OCI-LY7 (cell line): ENCODE data around the gene DPF3. TPM values are rescaled to one million over a fixed set of nuclear protein-coding genes. Genes with fewer than 3 reads are reported as not detected.

Experiments
- BruUV-seq: library from RNA; stranded (reverse); fragments of 400-500 nt; replicated peaks from 2 replicates; lab custom pipeline; 2021; lab: Mats Ljungman, UMichigan
- CTCF ChIA-PET: fragments of 300-600 bp; sonication (Branson Sonifier 250); formaldehyde crosslinking; loops from one replicate; lab custom pipeline; 2022; ENCODE audit warnings: antibody characterized with exemption; ENCODE audit not compliant: unreplicated experiment; lab: Charles Lee
- POLR2A ChIA-PET: fragments of 300-600 bp; sonication (Branson Sonifier 250); formaldehyde crosslinking; loops from one replicate; lab custom pipeline; 2022; ENCODE audit warnings: antibody characterized with exemption; lab: Charles Lee
- DNase-seq: peaks from one replicate; pipeline ENCODE4 v3.0.0-alpha.2; 2015; ENCODE audit warnings: low spot score
- H2AFZ ChIP-seq: fragments of 200-600 bp; sonication (generic), shearing (Covaris generic); 2 replicates; pipeline ENCODE4 v1.6.1; 2014; ENCODE audit warnings: mild to moderate bottlenecking, antibody characterized with exemption, low read length, moderate library complexity
- H3K27ac ChIP-seq: fragments of 200-600 bp; sonication (generic); 2 replicates; pipeline ENCODE4 v1.5.1; 2014; ENCODE audit warnings: mixed run types, low read depth, mild to moderate bottlenecking, moderate library complexity, low read length, inconsistent platforms; ENCODE audit not compliant: poor library complexity, severe bottlenecking
- H3K36me3 ChIP-seq: fragments of 200-600 bp; sonication (generic); 2 replicates; pipeline ENCODE4 v1.6.1; 2014; ENCODE audit warnings: mild to moderate bottlenecking, antibody characterized with exemption, low read length, moderate library complexity, mixed read lengths; ENCODE audit not compliant: insufficient read depth
- H3K4me1 ChIP-seq: fragments of 200-600 bp; sonication (generic); 2 replicates; pipeline ENCODE4 v1.5.1; 2014; ENCODE audit warnings: mild to moderate bottlenecking, low read length; ENCODE audit not compliant: insufficient read depth, poor library complexity, severe bottlenecking
- H3K4me2 ChIP-seq: fragments of 200-600 bp; sonication (generic); 2 replicates; pipeline ENCODE4 v1.6.1; 2014; ENCODE audit warnings: mild to moderate bottlenecking, low read length
- H3K4me3 ChIP-seq: fragments of 200-600 bp; sonication (generic); 2 replicates; pipeline ENCODE4 v1.5.1; 2014; ENCODE audit warnings: mild to moderate bottlenecking, low read depth, low read length; ENCODE audit not compliant: poor library complexity, severe bottlenecking
- H3K79me2 ChIP-seq: fragments of 200-600 bp; sonication (generic); 2 replicates; pipeline ENCODE4 v1.6.1; 2016; ENCODE audit warnings: low read depth, mild to moderate bottlenecking, low read length, moderate library complexity, mixed read lengths; ENCODE audit not compliant: insufficient read depth
- H3K9me2 ChIP-seq: fragments of 200-600 bp; sonication (generic); 2 replicates; pipeline ENCODE4 v1.6.1; 2016; ENCODE audit warnings: mild to moderate bottlenecking, low read length, mixed read lengths; ENCODE audit not compliant: insufficient read depth
- H3K9me3 ChIP-seq: fragments of 200-600 bp; sonication (generic); 2 replicates; pipeline ENCODE4 v1.6.1; 2014; ENCODE audit warnings: mild to moderate bottlenecking, mixed run types, low read length, mixed read lengths
- H4K20me1 ChIP-seq: fragments of 200-600 bp; sonication (generic); 2 replicates; pipeline ENCODE4 v1.6.1; 2014; ENCODE audit warnings: mild to moderate bottlenecking, antibody characterized with exemption, low read length, moderate library complexity, mixed read lengths; ENCODE audit not compliant: insufficient read depth
- EZH2phosphoT487 ChIP-seq: fragments of 200-600 bp; sonication (generic); IDR thresholded peaks from 2 replicates; pipeline ENCODE4 v1.6.1; 2018; ENCODE audit warnings: low read depth, borderline replicate concordance, mild to moderate bottlenecking, mixed run types, antibody characterized with exemption, low read length, moderate library complexity, mixed read lengths
- intact Hi-C: fragments of 100-400 bp; cut with micrococcal nuclease; formaldehyde crosslinking; loops from one replicate; pipeline ENCODE4 v1.10.0; 2022; ENCODE audit not compliant: unreplicated experiment
- total RNA-seq, 2 experiments: library from RNA; depleted of rRNA in 1 of 2; stranded (reverse); fragments of >200 nt in 1 of 2; shearing (Covaris generic) in 1 of 2; gene quantifications; 2 replicates each; pipeline ENCODE4 v1.2.3, GENCODE V29; 2014 to 2022
- TF ChIP-seq, protein P1 (sequence below): fragments of 200-600 bp; sonication (generic); conservative IDR thresholded peaks from 2 replicates; pipeline ENCODE4 v1.5.1; 2014; ENCODE audit warnings: mild to moderate bottlenecking, antibody characterized with exemption, low read length, moderate library complexity, mixed read lengths

The DPF3 gene
- total RNA-seq, 2 experiments from 2014 or later: 0.42 TPM; not detected in 1

DNA sequence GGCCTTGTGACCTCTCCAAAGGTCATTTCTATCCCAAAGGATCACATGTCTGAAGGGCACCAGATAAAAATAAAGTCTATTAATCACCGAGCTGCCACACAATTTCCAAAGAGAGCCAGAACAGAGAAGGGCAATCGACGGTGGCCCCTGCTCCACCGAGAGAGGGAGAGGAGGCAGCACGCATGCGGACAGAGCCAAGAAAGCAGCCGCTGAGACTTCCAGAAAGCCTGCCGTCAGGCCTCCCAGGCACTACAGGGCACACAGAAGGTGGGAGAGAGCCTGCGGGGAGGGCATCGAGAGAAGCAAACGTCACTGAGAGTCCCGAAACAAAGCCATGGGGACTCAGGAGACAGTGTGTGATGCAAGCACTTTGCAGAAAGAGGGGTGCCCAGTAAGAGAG, 182.0 kb downstream of the DPF3 start:
- Histone ChIP-seq H3K9me2 (no peaks in the 10 kb centered on the region), H3K4me2 (no peak overlapping the region), H3K4me3 (no peak overlapping the region), H3K27ac (no peak overlapping the region), H3K4me1 (no peaks in the 10 kb centered on the region), H4K20me1 (no peaks in the 10 kb centered on the region), H3K36me3 (no peaks in the 10 kb centered on the region), H2AFZ (no peak overlapping the region), H3K9me3 (no peaks in the 10 kb centered on the region), H3K79me2 (no peaks in the 10 kb centered on the region)
- TF ChIP-seq, protein P1, sequence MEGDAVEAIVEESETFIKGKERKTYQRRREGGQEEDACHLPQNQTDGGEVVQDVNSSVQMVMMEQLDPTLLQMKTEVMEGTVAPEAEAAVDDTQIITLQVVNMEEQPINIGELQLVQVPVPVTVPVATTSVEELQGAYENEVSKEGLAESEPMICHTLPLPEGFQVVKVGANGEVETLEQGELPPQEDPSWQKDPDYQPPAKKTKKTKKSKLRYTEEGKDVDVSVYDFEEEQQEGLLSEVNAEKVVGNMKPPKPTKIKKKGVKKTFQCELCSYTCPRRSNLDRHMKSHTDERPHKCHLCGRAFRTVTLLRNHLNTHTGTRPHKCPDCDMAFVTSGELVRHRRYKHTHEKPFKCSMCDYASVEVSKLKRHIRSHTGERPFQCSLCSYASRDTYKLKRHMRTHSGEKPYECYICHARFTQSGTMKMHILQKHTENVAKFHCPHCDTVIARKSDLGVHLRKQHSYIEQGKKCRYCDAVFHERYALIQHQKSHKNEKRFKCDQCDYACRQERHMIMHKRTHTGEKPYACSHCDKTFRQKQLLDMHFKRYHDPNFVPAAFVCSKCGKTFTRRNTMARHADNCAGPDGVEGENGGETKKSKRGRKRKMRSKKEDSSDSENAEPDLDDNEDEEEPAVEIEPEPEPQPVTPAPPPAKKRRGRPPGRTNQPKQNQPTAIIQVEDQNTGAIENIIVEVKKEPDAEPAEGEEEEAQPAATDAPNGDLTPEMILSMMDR: no peak
- no peak for TF ChIP-seq EZH2phosphoT487
- POLR2A ChIA-PET: interaction anchor here (0.5 kb wide), 1 partner anchor 970 kb away, joined by 6 read pairs; no protein-coding TSS in a partner anchor
- no peak for DNase-seq
- intact Hi-C loops: no loop called here
- BruUV-seq: no TSS peak
- CTCF ChIA-PET: no interaction called here

DNA sequence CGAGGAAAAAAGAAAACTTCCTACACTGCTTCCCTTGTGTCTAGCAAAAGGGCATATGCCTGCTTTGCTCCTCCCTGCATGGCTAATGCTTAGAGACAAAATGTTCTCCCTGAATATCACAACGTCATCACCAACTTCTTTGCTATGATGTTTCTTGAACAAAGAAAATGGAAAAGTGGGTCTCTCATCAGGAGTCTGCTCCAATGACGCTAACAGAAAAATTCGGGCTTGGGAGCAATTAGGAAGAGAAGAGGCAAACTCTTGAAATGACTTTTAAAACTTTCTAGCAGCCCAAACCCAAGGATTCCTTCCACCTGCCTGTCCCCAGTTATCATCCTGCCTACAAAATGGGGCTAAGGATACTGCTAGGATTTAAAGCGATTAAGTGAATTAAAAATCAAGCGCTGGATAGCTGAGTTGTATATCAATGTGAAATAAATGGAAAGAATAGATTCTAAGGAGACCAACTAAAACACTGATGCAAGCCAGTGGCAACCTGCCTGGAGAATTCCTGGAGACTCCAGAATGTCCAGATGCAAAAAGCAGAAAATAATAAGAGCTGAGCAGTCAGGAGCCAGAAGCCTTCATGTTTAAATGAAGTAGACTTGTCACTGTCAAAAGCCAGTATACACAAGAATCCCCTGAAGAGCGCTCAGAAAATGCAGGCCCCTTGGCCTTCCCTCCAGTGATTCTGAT, 183.8 kb downstream of the DPF3 start:
- POLR2A ChIA-PET: interaction anchor here (0.6 kb wide), 1 partner anchor 310 kb away, joined by 3 read pairs; no protein-coding TSS in a partner anchor
- no peaks in the 10 kb centered on the region for H3K9me2 ChIP-seq
- no peak for DNase-seq
- no peaks in the 10 kb centered on the region for H4K20me1 ChIP-seq
- no peak overlapping the region for H2AFZ ChIP-seq
- no peaks in the 10 kb centered on the region for H3K4me1 ChIP-seq
- H3K4me3 ChIP-seq: no peak overlapping the region
- intact Hi-C loops: no loop called here
- H3K36me3 ChIP-seq: no peaks in the 10 kb centered on the region
- H3K79me2 ChIP-seq: no peaks in the 10 kb centered on the region
- H3K4me2 ChIP-seq: no peak overlapping the region
- H3K27ac ChIP-seq: no peak overlapping the region
- TF ChIP-seq, protein P1: no peak
- TF ChIP-seq EZH2phosphoT487: no peak
- no TSS peak for BruUV-seq
- CTCF ChIA-PET: no interaction called here
- no peaks in the 10 kb centered on the region for H3K9me3 ChIP-seq
